ENCODE measurements around the gene UXS1.

UXS1 gene

DNA sequence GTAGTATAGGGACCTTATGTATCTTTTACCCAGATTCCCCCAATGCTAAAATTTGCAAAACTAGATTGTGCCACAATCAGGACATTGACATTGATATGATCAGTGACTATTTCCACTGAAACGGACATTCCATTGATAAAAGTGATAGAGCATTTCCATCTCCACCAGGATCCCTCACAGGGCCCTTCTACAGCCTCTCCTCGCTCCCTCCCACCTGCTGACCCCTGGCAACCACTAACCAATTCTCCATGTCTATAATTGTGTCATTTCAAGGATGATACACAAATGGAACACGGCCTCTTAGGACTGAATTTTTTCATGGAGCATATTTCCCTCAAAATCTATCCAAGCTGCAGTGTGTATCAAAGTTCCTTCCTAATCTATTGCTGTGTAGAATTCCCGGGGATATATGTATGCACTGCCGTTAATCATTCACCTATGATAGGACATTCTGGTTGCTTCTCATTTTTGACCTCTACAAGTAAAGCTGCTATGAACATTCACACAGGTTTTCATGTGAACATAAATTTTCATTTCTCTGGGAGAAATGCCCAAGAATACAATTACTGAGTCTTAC is 67.3 kb downstream of the UXS1 start:
- TF ChIP-seq, protein P1, sequence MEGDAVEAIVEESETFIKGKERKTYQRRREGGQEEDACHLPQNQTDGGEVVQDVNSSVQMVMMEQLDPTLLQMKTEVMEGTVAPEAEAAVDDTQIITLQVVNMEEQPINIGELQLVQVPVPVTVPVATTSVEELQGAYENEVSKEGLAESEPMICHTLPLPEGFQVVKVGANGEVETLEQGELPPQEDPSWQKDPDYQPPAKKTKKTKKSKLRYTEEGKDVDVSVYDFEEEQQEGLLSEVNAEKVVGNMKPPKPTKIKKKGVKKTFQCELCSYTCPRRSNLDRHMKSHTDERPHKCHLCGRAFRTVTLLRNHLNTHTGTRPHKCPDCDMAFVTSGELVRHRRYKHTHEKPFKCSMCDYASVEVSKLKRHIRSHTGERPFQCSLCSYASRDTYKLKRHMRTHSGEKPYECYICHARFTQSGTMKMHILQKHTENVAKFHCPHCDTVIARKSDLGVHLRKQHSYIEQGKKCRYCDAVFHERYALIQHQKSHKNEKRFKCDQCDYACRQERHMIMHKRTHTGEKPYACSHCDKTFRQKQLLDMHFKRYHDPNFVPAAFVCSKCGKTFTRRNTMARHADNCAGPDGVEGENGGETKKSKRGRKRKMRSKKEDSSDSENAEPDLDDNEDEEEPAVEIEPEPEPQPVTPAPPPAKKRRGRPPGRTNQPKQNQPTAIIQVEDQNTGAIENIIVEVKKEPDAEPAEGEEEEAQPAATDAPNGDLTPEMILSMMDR (IDR thresholded peaks at IDR 0.05; ENCODE audit: control insufficient read depth, insufficient read depth, low read depth, low read length, missing control alignments): no peak
- no peak for DNase-seq (ENCODE audit: low read depth)
- H3K4me3 ChIP-seq (ENCODE audit: control insufficient read depth, low read depth, low read length): no peak overlapping the region

DNA sequence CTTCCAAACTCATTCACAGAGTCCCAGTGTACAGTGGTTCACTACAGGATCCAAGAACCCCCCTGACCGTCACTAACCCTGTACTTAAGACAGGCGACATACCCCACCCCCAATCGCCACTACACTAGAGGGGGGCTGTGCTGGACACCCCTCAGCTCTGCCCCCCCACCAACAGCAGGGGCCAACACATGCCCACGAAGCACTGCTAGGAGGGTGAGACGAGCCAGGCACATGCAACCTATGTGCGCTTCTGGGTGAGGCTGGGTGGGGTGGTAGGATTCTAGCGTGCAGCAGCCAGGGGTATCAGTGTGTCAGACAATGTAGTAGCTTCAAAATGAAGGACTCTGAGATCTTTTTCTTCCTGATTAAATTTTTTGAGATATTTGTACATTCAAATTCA is 67.8 kb downstream of the UXS1 start:
- no peak overlapping the region for H3K4me3 ChIP-seq (ENCODE audit: control insufficient read depth, low read depth, low read length)
- no peak for DNase-seq (ENCODE audit: low read depth)
- TF ChIP-seq, protein P1 (IDR thresholded peaks at IDR 0.05; ENCODE audit: control insufficient read depth, insufficient read depth, low read depth, low read length, missing control alignments): no peak

DNA sequence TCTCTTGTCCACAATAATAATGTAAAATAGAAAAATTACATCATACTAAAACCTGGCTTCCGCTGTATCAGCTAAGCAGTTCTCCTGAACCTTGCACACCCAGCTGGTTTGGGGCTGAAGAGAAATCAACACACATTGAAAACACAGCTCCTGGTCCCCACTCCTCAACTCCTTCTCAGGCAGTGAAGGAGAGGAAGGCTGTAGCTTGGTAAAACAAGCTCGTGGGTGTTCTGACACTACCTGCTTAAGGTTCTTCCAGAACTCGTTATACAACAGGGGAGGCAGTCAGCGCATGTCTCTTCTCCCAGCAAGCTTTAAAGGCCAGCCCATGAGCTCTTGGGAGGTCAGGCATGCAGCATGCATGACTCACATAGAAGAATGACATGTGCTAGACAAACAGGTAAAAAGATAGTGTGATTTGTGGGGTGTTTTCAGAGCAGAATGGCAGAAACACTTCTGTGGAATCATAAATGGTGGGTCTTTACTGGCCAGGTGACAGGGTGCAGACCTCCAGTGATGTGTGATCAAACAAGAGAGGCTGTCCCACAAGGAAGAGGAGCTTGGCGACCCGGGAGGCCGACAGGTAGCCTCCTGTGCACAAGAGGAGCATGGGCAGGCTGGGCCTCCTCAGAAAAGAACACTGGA is 69.1 kb downstream of the UXS1 start:
- TF ChIP-seq, protein P1 (IDR thresholded peaks at IDR 0.05; ENCODE audit: control insufficient read depth, insufficient read depth, low read depth, low read length, missing control alignments): no peak
- no peak for DNase-seq (ENCODE audit: low read depth)
- no peak overlapping the region for H3K4me3 ChIP-seq (ENCODE audit: control insufficient read depth, low read depth, low read length)

DNA sequence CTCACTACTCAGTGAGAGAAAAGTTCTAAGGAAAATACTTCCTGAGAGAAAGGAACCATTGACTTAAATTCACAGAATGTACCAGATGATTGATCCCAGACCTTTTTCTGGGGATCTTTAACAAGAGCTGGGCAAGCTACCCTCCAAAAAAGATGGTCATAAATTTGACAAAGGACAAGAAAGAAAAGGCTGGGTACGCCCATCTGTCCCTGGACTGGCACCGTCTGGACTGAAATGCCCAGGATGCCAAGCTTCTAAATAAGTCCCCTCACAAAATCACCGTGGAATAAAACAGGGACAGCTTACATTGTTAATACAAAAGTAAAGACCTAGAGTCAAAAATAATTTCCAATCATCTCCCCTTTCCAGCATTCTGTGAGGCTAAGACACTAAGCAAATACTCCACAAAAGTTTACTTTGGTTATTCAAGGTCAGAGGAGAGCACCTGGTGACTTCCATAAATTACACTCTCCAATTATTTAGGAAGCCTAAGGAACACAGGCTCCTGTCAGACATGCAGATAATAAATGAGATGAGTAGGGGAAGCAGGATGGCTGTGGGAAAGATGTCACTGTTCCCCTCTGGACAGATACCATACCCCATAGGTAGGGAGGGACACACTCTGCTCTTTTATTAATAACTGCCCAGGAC is 69.9 kb downstream of the UXS1 start:
- no peak for DNase-seq (ENCODE audit: low read depth)
- no peak overlapping the region for H3K4me3 ChIP-seq (ENCODE audit: control insufficient read depth, low read depth, low read length)
- TF ChIP-seq, protein P1 (IDR thresholded peaks at IDR 0.05; ENCODE audit: control insufficient read depth, insufficient read depth, low read depth, low read length, missing control alignments): no peak

DNA sequence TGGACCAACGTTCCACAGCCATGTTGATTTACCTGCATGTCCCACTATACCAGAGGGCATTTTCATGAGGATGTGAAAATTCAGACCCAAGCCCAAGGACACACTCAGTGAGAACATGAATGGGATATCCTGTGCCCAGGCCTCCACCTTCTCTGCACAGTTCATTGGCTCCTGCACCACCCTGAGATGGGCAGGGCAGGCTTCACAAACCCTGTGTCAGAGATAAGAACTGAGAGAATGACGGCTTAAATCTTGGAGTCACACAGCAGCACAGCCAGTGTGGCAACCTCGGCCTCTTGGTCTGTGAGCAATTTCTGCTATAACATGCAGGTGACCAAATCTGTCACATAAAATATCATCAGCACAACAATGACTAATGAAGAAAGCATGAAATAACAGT is 71.9 kb downstream of the UXS1 start:
- TF ChIP-seq, protein P1 (IDR thresholded peaks at IDR 0.05; ENCODE audit: control insufficient read depth, insufficient read depth, low read depth, low read length, missing control alignments): no peak
- DNase-seq (ENCODE audit: low read depth): no peak
- H3K4me3 ChIP-seq (ENCODE audit: control insufficient read depth, low read depth, low read length): no peak overlapping the region

DNA sequence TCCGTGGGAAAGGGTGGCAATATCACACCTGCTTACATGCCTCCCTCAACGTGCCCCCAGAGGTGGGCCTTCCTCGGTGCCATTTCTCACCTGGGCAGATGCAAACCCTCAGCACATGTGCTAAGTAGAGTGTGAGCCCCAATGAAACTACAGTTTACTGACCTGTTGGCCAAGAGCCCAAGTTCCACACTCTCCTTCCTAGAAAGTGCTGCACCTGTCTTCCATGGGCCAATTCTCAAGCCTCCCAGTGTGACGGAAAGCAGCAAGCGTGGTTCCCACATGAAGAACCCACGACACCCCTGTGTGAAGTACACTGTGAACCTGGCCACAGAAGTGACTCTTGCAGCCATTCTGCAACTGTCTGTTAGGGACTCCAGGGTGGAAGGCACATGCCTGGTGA is 73.7 kb downstream of the UXS1 start:
- TF ChIP-seq, protein P1 (IDR thresholded peaks at IDR 0.05; ENCODE audit: control insufficient read depth, insufficient read depth, low read depth, low read length, missing control alignments): no peak
- no peak for DNase-seq (ENCODE audit: low read depth)

More for the DNA sequence above, 73.7 kb downstream of the UXS1 start:
- no peak overlapping the region for H3K4me3 ChIP-seq (ENCODE audit: control insufficient read depth, low read depth, low read length)
